Activated CD8-positive, alpha-beta memory T cell treated with anti-CD3 and anti-CD28 coated beads for 48 hours (primary cell): Measurements from ENCODE around the gene PCYT1A.

ENCODE experiments used
- DNase-seq, 3 experiments: peaks; one replicate each; pipeline ENCODE4 v3.0.0-alpha.2; 2020; ENCODE audit warnings: low read depth in 2 of 3, low spot score in 2 of 3

Gene PCYT1A

GRCh38 chr3:196238612-196239560 lies 48.6 kb downstream of the PCYT1A start:
- DNase-seq, result no peak

DNA sequence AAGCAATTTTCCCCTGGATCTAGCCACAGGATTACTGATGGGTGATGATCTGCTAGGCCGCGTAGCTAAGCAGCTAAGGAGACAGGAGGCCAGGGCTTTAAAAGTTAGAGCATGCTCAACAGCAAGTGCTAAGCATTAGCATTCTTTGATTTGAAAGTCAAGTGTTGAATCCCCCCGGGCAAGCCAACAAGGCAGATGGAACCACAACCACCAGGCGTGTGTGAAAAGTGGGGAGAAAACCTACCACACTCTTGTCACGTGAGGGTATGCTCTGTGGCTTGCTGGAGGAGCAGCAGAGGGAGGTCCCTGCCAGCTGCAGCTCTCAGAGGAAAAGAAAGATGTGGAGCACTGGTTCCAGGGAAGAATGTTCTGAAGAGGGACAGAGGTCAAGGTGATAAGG lies 50.3 kb downstream of the PCYT1A start:
- DNase-seq, result no peak

- DNase-seq, result no peak
Measured at GRCh38 chr3:196236223-196236622, 51.3 kb downstream of the PCYT1A start.

DNA sequence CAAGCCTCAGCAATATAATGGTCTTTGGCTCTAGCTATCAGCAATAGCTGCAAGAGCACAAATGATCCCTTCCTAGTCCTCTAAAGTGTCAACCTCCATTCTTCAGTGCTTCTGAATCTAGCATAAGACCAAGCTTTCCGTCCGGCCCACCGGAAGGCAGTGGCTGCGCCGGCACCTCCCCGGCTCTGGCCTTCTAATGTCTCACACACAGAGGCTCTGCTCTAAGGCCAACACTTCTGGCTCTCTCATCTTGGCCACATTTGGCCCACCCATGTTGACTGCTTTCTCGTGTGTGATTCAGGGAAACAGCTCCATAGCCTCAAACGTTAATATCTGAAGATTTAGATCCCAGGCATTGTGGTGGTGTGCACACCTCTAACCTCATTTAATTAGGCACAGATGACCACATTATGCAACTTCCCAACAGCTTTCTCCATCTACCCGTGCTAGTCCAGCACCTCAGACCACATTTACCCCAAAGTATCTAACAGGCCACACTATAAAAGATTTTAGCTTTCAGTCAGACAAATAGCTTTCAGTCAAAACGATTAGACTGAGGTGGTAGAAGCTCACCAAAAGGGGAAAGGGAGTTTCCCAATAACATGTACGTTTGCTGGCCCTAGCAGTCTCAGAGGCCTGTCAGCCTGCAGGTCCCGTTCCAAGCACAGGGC lies 51.9 kb downstream of the PCYT1A start:
- DNase-seq, result no peak

DNA sequence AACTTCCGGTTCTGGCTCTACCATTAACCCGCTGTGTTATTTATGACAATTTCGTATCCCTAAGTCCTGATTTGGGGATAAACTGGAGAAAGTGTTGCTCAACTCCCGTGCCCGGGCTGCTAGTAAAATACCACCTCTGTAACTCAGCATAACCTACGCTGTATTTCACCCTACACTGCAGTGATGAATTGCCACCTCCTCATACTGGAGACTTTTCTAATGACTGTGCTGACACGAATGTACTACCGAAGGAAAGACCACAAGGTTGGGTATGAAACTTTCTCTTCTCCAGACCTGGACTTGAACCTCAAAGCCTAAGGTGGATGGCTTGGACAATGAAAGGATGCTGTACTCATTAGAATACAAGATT lies 54.7 kb downstream of the PCYT1A start:
- no peak for DNase-seq

- DNase-seq, result no peak
Measured at GRCh38 chr3:196232154-196232881, 55.2 kb downstream of the PCYT1A start.

GRCh38 chr3:196227629-196228493 lies 59.7 kb downstream of the PCYT1A start:
- DNase-seq, result no peak

DNA sequence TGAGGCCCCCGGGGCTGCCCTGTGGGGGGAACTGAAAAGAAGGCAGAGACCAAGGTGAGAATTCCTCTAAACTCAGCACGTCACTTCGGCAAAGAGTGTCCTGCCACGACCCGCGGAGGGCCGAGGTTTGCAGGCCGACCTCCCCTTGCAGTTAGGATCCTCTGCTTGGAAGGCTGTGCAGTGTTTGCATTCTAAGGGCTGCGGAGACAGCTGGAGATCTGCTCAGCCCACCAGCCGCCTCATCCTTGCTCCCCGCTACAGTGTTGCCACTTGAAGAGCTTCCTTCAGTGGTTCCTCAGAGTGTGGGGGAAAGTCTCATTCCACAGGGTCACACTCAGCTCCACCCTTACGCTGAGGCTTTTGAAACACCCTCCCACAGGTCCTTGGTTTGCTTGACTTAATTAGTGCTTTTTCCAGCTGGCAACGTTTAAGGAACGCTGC lies 60.4 kb downstream of the PCYT1A start:
- no peak for DNase-seq

DNA sequence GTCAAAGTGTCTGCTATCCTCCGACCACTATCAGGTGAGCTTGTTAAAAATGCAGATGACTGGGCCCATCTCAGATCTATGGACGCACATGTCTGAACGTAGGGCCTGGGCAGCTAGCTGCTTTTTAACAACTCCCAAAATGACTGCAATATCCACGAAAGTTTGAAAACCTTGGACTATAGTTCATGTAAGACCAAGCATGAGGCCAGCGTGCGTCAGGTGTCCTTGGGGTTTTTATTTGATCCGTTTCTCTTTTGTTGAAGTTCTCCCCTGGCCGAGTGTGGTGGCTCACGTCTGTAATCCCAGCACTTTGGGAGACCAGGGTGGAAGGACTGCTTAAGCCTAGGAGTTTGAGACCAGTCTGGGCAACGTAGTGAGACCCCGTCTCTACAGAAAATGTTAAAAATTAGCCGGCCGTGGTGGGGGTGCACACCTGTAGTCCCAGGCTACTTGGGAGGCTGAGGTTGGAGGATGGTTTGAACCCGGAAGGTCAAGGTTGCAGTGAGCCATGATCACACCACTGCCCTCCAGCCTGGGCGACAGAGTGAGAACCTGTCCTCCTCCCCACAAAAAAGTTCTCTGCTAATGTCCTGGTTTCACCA lies 61.7 kb downstream of the PCYT1A start:
- DNase-seq, result no peak

DNA sequence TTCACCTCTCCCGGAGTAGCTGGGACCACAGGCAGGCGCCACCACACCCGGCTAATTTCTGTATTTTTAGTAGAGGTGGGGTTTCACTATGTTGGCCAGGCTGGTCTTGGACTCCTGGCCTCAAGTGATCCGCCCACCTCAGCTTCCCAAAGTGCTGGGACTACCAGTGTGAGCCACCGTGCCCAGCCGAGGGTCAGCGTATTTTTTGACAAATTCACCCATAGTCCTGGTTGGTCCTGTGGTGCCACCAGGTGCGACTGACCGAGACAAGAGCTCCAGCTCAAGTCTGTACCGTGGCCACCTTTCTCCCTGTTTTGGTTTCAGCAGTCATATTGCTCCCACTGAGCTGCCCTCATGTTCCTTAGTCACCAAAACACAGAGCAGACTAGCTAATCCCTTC lies 62.4 kb downstream of the PCYT1A start:
- DNase-seq, result no peak

- no peak for DNase-seq
Measured at GRCh38 chr3:196222876-196223595, 64.5 kb downstream of the PCYT1A start.

- no peak for DNase-seq
Measured at GRCh38 chr3:196220991-196221390, 66.5 kb downstream of the PCYT1A start.

DNA sequence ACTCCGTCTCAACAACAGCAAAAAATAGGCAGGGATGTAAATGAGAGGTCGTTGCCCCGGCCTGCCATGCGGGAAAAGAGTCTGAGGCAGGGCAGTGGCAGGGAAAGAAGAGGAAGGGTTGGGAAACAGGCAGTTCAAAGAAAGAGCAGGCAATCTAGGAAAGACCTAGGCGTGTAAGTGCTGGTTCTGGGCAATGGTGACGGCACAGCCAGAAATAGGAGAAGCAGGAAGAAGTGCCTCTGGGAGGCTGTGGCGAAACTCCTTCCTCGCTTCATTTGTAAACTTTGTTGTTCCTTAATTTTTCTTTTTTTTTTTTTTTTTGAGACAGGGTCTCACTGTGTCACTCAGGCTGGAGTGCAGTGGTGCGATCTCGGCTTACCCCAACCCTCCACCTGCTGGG lies 66.9 kb downstream of the PCYT1A start:
- no peak for DNase-seq

- DNase-seq, result no peak
Measured at GRCh38 chr3:196219970-196220311, 67.6 kb downstream of the PCYT1A start.

DNA sequence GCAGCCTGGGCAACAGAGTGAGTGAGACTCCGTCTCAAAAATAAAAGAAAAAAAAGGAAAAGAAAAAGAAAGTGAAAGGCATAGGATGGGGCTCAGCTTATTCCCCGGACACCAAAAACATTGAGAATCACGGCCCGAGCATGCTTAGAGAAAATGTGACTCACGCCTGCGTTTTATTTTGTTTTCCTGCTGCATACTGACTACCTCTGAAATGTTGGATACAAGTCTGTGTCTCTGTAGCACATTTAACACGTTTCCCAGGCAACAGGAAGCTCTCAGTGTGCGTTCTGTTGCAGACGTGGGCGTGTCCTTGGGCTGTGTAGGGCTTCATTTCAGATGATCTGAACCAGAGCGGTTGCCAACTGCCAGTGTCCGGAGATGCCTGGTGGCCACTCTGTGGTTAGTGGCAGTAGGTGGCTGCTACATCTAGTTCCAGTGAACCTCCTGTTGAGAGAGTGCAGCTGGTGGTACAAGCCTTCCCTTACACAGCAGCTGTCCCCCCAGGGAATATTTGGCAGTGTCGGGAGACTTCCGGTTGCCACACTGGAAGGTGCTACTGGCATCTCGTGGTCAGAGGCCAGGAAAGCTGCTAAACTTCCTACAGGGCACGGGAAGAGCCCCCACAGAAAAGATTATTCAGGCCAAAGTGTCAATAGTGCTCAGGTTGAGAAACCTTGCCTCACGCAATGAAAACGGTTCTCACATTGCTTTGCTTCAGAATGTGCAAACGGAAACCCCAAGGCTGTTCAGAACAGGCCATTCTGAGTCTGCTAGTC lies 68.1 kb downstream of the PCYT1A start:
- no peak for DNase-seq

- DNase-seq, result no peak
Measured at GRCh38 chr3:196218155-196218712, 69.3 kb downstream of the PCYT1A start.

- DNase-seq, result no peak
Measured at GRCh38 chr3:196217307-196218154, 70.0 kb downstream of the PCYT1A start.

- DNase-seq, result no peak
Measured at GRCh38 chr3:196216681-196217211, 70.8 kb downstream of the PCYT1A start.
